HG02571 (cell line): ENCODE data around the gene SPATA20.

ENCODE experiments used
- ATAC-seq: cut with Tn5 transposase; IDR thresholded peaks from one replicate; pipeline ENCODE4 v1.9.1; 2021; ENCODE audit warnings: mild to moderate bottlenecking, moderate library complexity; ENCODE audit not compliant: unreplicated experiment

SPATA20 gene

GRCh38 chr17:50573866-50574611 lies 27.1 kb downstream of the SPATA20 start:
- no peak for ATAC-seq

GRCh38 chr17:50575581-50576210 lies 28.7 kb downstream of the SPATA20 start:
- no peak for ATAC-seq

GRCh38 chr17:50576864-50577263 lies 29.9 kb downstream of the SPATA20 start:
- no peak for ATAC-seq

- no peak for ATAC-seq
These were observed 30.5 kb downstream of the SPATA20 start for GRCh38 chr17:50577451-50577954.

- ATAC-seq, result no peak
These were observed 31.2 kb downstream of the SPATA20 start for GRCh38 chr17:50578173-50578572.

GRCh38 chr17:50579399-50579798 lies 32.4 kb downstream of the SPATA20 start:
- no peak for ATAC-seq

GRCh38 chr17:50580646-50581045 lies 33.7 kb downstream of the SPATA20 start:
- ATAC-seq, result no peak

GRCh38 chr17:50581316-50581715 lies 34.3 kb downstream of the SPATA20 start:
- no peak for ATAC-seq

GRCh38 chr17:50582741-50583140 lies 35.8 kb downstream of the SPATA20 start:
- ATAC-seq, result no peak

- no peak for ATAC-seq
These were observed 36.7 kb downstream of the SPATA20 start for GRCh38 chr17:50583641-50584040.

- no peak for ATAC-seq
These were observed 37.1 kb downstream of the SPATA20 start for GRCh38 chr17:50584116-50584515.

- ATAC-seq, result no peak
These were observed 37.8 kb downstream of the SPATA20 start for GRCh38 chr17:50584749-50585148.

- ATAC-seq, result no peak
These were observed 38.4 kb downstream of the SPATA20 start for GRCh38 chr17:50585346-50585745.

- ATAC-seq, result no peak
These were observed 38.9 kb downstream of the SPATA20 start for GRCh38 chr17:50585891-50586290.

GRCh38 chr17:50586421-50587247 lies 39.7 kb downstream of the SPATA20 start:
- ATAC-seq, result no peak

- ATAC-seq, result no peak
These were observed 40.6 kb downstream of the SPATA20 start for GRCh38 chr17:50587571-50587970.

- no peak for ATAC-seq
These were observed 41.5 kb downstream of the SPATA20 start for GRCh38 chr17:50588391-50589049.

GRCh38 chr17:50589095-50589705 lies 42.2 kb downstream of the SPATA20 start:
- ATAC-seq, result no peak

GRCh38 chr17:50590946-50591737 lies 44.2 kb downstream of the SPATA20 start:
- ATAC-seq, result no peak

GRCh38 chr17:50593321-50593720 lies 46.3 kb downstream of the SPATA20 start:
- no peak for ATAC-seq
